HL-60 (cell line): ENCODE results near the gene NIN.

Experiments used
- CTCF ChIP-seq: IDR thresholded peaks from one replicate; pipeline ENCODE4 v1.5.1; 2011; ENCODE audit warnings: low read length, control low read depth, inconsistent platforms; ENCODE audit not compliant: insufficient read depth
- POLR2AphosphoS5 ChIP-seq: IDR thresholded peaks from 2 replicates; pipeline ENCODE4 v1.6.1; 2012; ENCODE audit warnings: low read depth
- SPI1 ChIP-seq: IDR thresholded peaks from 2 replicates; pipeline ENCODE4 v1.6.1; 2012; ENCODE audit warnings: low read depth, mild to moderate bottlenecking, borderline replicate concordance

- TF ChIP-seq CTCF (no peak), POLR2AphosphoS5 (no peak), SPI1 (no peak)
These were observed 71.0 kb downstream of the NIN start for GRCh38 chr14:50759800-50760543.
